Measurements from ENCODE around the gene OBSCN.
"Not testable (repeated sequence)": the region's sequence is repeated elsewhere in the genome, so short reads cannot be mapped to it uniquely, and the experiment has no call there.

OBSCN gene

DNA sequence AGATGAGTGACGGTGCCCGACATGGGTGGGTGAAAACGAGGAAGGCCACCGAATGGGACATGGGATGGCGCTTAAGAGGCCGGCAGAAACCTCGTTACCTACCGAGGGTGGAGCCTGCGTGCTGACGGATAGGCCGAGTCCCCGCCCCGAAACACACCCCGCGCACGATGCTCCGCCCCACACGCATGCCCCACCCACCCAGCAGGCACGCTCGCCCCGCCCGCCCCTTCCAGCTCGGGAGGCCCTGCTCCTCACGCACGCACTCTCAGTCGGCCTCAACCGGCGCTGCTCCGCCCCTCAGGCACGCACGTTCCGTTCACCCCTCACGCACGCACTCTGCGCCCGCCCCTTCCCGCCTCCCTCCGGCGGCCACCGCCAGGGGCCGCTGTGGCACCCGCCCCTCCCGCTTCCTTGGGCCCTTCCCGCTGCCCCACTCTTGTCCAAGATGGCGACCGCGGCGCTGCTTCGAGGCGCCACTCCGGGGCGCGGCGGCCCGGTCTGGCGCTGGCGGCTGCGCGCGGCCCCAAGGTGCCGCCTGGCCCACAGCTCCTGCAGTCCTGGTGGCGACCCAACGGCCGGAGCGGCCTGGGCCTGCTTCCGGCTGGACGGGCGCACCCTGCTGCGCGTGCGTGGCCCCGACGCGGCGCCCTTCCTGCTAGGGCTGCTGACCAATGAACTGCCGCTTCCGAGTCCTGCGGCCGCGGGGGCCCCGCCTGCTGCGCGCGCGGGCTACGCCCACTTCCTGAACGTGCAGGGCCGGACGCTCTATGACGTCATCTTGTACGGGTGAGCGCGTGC, 42.3 kb upstream of the OBSCN start, which contains the start of gene IBA57:
Gene IBA57 (plus strand): TSS at position 433 of the 798 bp plus-strand sequence. CDS start 13 bp downstream, at position 446.
- Mint-ChIP-seq H3K4me3 (peak within 1 kb of the TSS; percentile 92), H3K27me3 (no peaks in the 10 kb centered on the region), H3K36me3 (peaks cover 1% of the 10 kb centered on the region), H3K4me1 (peaks cover 47% of the 10 kb centered on the region), H3K27ac (peak within 1 kb of the TSS; percentile 96), H3K9me3 (no peaks in the 10 kb centered on the region)

DNA sequence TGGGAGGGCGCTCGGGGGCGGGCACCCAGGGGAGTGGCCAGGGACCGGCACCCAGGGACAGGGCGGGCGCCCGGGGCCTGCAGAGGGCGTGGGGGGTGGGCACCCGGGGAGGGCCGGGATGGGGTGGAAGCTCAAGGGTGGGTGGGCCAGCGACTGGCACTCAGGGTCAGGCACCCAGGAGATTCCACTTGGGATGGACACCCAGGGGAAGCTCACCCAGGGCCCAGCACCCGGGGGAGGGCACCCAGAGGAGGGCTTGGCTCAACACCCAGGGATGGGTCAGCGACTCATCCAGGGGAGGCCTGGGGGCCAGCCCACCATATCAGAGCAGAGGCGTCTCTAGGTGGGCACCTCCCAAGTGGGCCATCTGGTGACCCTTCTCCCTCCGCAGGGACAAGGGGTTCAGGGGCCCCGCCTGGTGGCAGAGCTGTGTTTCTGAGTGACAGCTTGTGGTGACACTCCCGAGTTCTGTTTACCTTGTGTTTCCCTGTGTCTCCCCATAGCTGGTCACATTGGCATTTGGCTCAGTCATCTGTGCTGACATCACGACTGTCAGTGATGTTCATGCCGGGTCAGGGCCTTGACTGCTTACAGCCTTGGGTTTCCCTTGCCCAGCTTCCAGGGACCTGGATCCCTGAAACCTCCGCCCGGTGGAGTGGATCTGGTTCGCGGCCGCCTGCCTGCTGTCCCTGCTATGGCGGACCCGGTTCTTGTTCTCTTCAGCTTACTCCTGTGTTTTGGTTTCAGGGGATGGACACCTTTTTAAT, 41.5 kb upstream of the OBSCN start:
- Mint-ChIP-seq H3K27me3 (no peaks in the 10 kb centered on the region), H3K9me3 (no peaks in the 10 kb centered on the region), H3K27ac (peak overlapping the region; percentile 95), H3K36me3 (peaks cover 1% of the 10 kb centered on the region), H3K4me3 (peak overlapping the region; percentile 88), H3K4me1 (peaks cover 48% of the 10 kb centered on the region)

DNA sequence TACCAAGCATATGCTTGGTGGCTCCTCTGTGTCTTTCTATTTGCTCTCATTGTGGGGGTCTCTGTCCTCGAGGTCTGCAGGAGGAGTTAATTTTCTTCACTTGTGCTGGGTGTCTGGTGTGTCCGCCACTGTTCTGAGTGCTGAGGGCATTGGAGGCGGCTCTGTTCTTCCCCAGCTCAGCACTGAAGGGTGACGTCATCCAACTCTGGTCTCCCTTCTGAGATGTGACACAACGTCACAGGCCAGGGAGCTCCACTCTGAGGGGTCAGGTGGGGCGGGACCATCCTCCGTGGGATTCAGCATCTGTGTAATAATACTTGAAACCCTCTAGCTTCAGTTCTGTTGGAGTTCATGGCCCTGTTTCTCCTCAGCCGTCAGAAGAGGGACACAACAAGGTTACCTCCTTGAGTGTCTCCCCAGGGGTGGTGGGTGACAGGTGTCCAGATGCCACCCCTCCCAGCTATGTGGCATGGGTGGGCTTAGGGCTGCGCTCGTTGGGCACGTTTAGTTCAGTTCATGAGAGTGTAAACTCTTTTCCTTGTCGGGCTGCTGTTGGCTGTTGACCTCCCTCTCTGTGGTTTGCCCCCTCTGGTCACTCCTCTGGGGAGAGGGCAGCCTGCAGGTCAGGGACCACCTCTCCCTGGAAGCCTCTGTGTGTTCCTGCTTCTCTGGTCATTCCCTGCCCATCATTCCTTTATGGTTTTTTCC, 39.1 kb upstream of the OBSCN start:
- H3K27me3 Mint-ChIP-seq, result no peaks in the 10 kb centered on the region
- no peak overlapping the region for H3K4me3 Mint-ChIP-seq
- H3K36me3 Mint-ChIP-seq, result peaks cover 4% of the 10 kb centered on the region
- no peaks in the 10 kb centered on the region for H3K9me3 Mint-ChIP-seq
- peak overlapping the region; percentile 41 for H3K27ac Mint-ChIP-seq
- peaks cover 36% of the 10 kb centered on the region for H3K4me1 Mint-ChIP-seq

DNA sequence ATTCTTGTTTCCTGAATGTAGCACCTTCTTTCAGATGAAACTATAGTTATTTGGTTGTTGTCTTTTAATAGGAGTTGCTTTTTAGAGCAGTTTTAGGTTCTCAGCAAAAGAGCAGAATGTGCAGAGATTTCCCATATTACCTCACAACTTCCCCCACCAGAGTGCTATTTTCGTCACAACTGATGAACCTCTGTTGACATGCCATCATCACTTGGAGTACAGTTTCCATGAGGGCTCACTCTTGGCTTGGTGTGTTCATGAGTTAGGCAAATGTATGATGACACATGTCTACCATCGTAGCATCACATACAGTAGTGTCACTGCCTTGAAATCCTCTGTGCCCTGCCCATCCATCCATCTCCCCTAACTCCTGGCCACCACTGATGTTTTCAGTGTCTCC, 38.5 kb upstream of the OBSCN start:
- H3K9me3 Mint-ChIP-seq, result no peaks in the 10 kb centered on the region
- no peak overlapping the region for H3K27ac Mint-ChIP-seq
- H3K4me3 Mint-ChIP-seq, result no peak overlapping the region
- H3K27me3 Mint-ChIP-seq, result no peaks in the 10 kb centered on the region
- peaks cover 30% of the 10 kb centered on the region for H3K4me1 Mint-ChIP-seq
- H3K36me3 Mint-ChIP-seq, result peaks cover 4% of the 10 kb centered on the region

DNA sequence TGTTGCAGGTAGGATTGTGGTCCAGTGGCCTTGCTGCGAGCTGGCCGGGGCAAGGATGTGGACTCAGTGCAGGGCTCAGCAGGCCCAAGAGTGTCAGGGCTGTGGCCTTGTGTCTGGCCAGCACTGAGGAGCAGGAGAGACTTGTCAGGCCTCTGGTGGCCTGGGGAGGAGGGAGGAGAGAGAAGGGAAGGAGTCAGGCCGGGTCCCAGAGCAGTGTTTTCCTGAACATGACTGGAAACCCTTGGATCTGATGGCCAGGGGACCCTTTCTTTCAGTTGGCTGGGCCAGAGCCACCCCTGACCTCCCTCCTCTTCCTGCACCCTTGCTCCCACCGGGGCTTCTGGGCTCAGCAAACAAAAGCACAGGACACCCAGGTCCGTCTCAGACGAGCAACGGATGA, 37.2 kb upstream of the OBSCN start:
- Mint-ChIP-seq H3K36me3 (peaks cover 4% of the 10 kb centered on the region), H3K4me3 (no peak overlapping the region), H3K27me3 (no peaks in the 10 kb centered on the region), H3K27ac (no peak overlapping the region), H3K4me1 (peaks cover 21% of the 10 kb centered on the region), H3K9me3 (no peaks in the 10 kb centered on the region)

DNA sequence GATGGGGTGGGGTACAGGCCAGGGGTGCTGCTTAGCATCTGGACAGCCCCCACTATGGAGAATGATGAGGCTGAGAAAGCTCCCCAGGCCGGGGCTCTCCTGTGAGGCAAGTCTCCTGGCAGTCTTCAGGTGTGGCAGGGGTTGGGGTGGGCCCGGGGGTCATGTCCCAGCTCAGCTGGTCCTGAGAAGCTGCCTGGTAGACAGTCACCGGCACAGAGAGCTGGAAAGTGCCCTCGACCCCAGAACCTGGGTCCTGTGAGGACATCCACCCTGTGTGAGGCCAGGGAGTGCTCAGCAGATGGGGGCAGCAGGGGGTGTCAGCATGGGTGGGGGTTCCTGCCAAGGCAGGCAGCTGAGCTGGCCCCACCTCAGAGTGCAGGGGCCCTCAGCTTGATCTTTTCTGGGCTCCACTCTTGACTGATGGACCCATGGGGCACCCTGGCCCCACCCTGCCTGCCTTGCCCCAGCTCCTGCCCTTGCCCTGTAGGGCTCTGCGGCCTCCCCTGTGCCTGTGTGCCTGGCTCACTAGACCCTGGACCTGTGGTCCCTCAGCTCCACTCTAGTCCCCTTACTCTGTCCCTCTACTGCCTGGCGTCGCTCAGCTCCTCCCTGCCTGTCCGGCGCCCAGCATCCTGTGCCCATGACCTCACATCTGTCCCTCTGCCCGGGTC, 36.5 kb upstream of the OBSCN start:
- H3K27ac Mint-ChIP-seq, result no peak overlapping the region
- H3K4me3 Mint-ChIP-seq, result no peak overlapping the region
- H3K36me3 Mint-ChIP-seq, result peaks cover 4% of the 10 kb centered on the region
- H3K27me3 Mint-ChIP-seq, result no peaks in the 10 kb centered on the region
- H3K9me3 Mint-ChIP-seq, result no peaks in the 10 kb centered on the region
- H3K4me1 Mint-ChIP-seq, result peaks cover 21% of the 10 kb centered on the region

- no peaks in the 10 kb centered on the region for H3K27me3 Mint-ChIP-seq
- H3K4me1 Mint-ChIP-seq, result peaks cover 11% of the 10 kb centered on the region
- peaks cover 3% of the 10 kb centered on the region for H3K36me3 Mint-ChIP-seq
- peak overlapping the region; percentile 41 for H3K27ac Mint-ChIP-seq
- H3K9me3 Mint-ChIP-seq, result no peaks in the 10 kb centered on the region
- no peak overlapping the region for H3K4me3 Mint-ChIP-seq
Measured at GRCh38 chr1:228172591-228173527, 35.0 kb upstream of the OBSCN start.

- H3K27me3 Mint-ChIP-seq, H3K9me3 Mint-ChIP-seq, H3K36me3 Mint-ChIP-seq, H3K27ac Mint-ChIP-seq, H3K4me3 Mint-ChIP-seq: not testable (repeated sequence)
- H3K4me1 Mint-ChIP-seq, result peaks cover 13% of the 10 kb centered on the region
Measured at GRCh38 chr1:228173528-228174481, 34.0 kb upstream of the OBSCN start.

- Mint-ChIP-seq H3K9me3 (no peaks in the 10 kb centered on the region), H3K4me3 (no peak overlapping the region), H3K36me3 (peaks cover 2% of the 10 kb centered on the region), H3K27ac (no peak overlapping the region), H3K4me1 (peaks cover 14% of the 10 kb centered on the region), H3K27me3 (no peaks in the 10 kb centered on the region)
Measured at GRCh38 chr1:228174482-228175315, 33.1 kb upstream of the OBSCN start.

GRCh38 chr1:228175316-228176023, 32.4 kb upstream of the OBSCN start:
- Mint-ChIP-seq H3K4me1 (peaks cover 11% of the 10 kb centered on the region), H3K9me3 (no peaks in the 10 kb centered on the region), H3K4me3 (no peak overlapping the region), H3K27me3 (no peaks in the 10 kb centered on the region), H3K36me3 (peaks cover 2% of the 10 kb centered on the region), H3K27ac (no peak overlapping the region)

DNA sequence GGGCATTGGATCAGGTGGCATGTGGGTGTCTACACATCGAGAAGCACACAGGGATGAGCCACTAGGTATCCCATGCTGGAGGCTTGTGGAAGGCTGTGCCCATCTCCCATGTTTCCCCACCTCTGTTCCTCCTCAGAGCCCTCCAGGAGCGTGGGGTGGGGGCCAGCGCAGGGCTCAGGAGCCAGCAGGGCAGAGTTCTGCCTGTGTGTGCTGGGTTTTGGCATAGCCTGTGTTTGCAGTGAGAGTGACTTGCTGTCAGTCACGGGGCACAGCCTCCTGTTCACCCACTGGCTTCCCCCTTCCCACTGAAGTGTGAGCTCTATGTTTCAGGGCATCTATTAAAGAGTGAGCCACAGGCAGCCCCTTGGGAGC, 31.8 kb upstream of the OBSCN start:
- H3K27me3 Mint-ChIP-seq, result no peaks in the 10 kb centered on the region
- no peak overlapping the region for H3K27ac Mint-ChIP-seq
- H3K36me3 Mint-ChIP-seq, result peaks cover 2% of the 10 kb centered on the region

GRCh38 chr1:228176461-228177182, 31.2 kb upstream of the OBSCN start:
- Mint-ChIP-seq H3K4me3 (no peak overlapping the region), H3K4me1 (peaks cover 9% of the 10 kb centered on the region), H3K36me3 (peaks cover 2% of the 10 kb centered on the region), H3K27ac (no peak overlapping the region), H3K27me3 (no peaks in the 10 kb centered on the region), H3K9me3 (no peaks in the 10 kb centered on the region)

More for the DNA sequence above, 31.8 kb upstream of the OBSCN start:
- Mint-ChIP-seq H3K4me3 (no peak overlapping the region), H3K9me3 (no peaks in the 10 kb centered on the region), H3K4me1 (peaks cover 9% of the 10 kb centered on the region)
